Fibroblast of the aortic adventitia (primary cell): ENCODE measurements around the gene COA1. TPM values are rescaled to one million over a fixed set of nuclear protein-coding genes. Genes with fewer than 3 reads are reported as not detected.

Source experiments
- DNase-seq: peaks from one replicate; pipeline ENCODE4 v3.0.0-alpha.2; 2010; ENCODE audit warnings: low read depth
- H3K4me3 ChIP-seq: 2 replicates; pipeline ENCODE4 v1.5.1; 2011; ENCODE audit warnings: low read depth, mild to moderate bottlenecking, control low read depth, low read length, moderate library complexity
- total RNA-seq: library from RNA; depleted of rRNA; stranded (reverse); fragments of >200 nt; gene quantifications from 2 replicates; pipeline ENCODE4 v1.2.3, GENCODE V29; 2012; ENCODE audit warnings: low replicate concordance
- TF ChIP-seq, protein P1 (sequence below): IDR thresholded peaks from 2 replicates; pipeline ENCODE4 v1.5.1; 2011; ENCODE audit warnings: mild to moderate bottlenecking, low read length, control low read depth, inconsistent platforms; ENCODE audit not compliant: insufficient read depth

Gene COA1
- total RNA-seq, 1 donor: 71.4 TPM

- TF ChIP-seq, protein P1, sequence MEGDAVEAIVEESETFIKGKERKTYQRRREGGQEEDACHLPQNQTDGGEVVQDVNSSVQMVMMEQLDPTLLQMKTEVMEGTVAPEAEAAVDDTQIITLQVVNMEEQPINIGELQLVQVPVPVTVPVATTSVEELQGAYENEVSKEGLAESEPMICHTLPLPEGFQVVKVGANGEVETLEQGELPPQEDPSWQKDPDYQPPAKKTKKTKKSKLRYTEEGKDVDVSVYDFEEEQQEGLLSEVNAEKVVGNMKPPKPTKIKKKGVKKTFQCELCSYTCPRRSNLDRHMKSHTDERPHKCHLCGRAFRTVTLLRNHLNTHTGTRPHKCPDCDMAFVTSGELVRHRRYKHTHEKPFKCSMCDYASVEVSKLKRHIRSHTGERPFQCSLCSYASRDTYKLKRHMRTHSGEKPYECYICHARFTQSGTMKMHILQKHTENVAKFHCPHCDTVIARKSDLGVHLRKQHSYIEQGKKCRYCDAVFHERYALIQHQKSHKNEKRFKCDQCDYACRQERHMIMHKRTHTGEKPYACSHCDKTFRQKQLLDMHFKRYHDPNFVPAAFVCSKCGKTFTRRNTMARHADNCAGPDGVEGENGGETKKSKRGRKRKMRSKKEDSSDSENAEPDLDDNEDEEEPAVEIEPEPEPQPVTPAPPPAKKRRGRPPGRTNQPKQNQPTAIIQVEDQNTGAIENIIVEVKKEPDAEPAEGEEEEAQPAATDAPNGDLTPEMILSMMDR: no peak
- no peak overlapping the region for H3K4me3 ChIP-seq
- DNase-seq: no peak
Observed at GRCh38 chr7:43626695-43627094, 102.6 kb downstream of the COA1 start.

GRCh38 chr7:43625980-43626379 is 103.3 kb downstream of the COA1 start:
- DNase-seq: no peak
- TF ChIP-seq, protein P1: no peak
- no peak overlapping the region for H3K4me3 ChIP-seq

DNA sequence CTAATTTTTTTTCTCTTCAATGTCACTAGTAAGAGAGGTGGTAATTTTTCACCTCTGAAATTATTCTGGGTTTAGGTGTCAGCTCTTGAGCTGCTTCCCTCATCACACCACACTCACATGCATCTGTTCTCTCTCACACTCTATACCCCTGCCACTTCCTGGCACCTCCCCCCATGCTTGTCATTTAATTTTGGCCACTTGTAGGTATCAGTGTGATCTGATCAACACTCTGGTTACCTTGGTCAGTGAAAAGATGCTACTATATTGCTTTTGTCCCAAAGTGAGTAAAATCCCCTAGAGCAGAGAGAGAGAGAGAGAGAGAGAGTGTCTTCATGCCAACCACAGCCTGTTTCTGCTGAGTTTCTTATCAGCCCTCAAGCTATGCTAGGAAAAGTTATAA is 103.9 kb downstream of the COA1 start:
- no peak overlapping the region for H3K4me3 ChIP-seq
- TF ChIP-seq, protein P1: no peak
- no peak for DNase-seq

DNA sequence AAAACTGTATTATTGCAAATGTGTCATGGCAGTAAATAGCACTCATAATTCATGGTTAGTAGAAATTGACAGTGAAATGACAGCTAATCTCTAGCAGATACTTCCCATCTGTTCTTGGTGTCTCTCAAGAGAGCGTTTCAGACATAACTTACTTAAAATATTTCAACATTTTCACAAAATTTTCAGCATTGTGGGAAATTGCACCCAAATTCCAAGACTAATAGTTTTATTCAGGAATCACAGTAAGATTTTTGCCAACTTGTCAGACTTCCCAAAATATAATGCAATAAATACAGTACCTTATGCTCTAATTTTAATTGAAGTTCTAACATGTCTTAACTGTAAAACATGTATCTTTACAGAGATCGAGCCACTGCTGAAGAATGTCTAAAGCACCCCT is 105.2 kb downstream of the COA1 start:
- no peak for DNase-seq
- TF ChIP-seq, protein P1: no peak
- H3K4me3 ChIP-seq: no peak overlapping the region

DNA sequence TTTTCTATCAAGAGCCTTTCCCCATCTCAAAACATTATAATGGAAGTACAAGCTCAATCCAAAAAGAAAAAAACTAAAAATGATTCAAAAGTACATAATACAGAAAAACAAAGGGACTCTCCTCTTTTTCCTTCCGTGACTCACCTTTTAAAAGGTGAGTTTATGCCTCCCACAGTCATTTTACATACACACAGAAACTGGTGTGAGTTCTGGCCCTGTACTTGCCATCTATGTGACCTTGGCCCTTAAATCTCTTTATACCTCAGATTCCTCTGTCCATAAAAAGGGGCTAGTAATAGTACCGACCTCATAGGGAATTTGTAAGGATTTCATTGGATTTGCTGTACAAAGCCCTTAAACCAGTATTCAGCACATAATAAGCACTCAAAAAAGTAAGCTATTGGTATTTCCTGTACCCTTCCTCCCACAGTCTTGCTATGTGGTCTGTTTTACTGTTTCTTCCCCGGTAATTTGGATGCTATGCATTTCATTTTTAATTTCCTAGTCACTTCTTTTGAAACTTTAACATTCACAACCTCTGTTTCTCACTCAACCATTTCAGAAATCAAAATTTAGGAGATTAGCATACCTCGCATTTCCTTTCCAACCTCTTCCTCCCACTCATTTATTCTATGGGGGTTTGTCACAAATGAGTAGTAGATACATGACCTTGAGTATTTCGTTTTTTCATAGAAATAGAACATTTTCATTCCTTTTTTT is 107.4 kb downstream of the COA1 start:
- TF ChIP-seq, protein P1: no peak
- H3K4me3 ChIP-seq: no peak overlapping the region
- no peak for DNase-seq

- TF ChIP-seq, protein P1: no peak
- DNase-seq: no peak
- no peak overlapping the region for H3K4me3 ChIP-seq
Observed at GRCh38 chr7:43619213-43620012, 109.9 kb downstream of the COA1 start.
